HepG2 (cell line): ENCODE results near the gene STK38L. TPM values are rescaled to one million over a fixed set of nuclear protein-coding genes. Genes with fewer than 3 reads are reported as not detected.
A peak's percentile ranks its signal among the peaks of the same experiment; 100 is the strongest.

Experiments
- ATAD3A ChIP-seq: sonication (generic); formaldehyde crosslinking; IDR thresholded peaks from 2 replicates; pipeline ENCODE4 v1.4.0; 2020; ENCODE audit warnings: missing genetic modification reagents
- DMAP1 ChIP-seq: IDR thresholded peaks from 2 replicates; pipeline ENCODE4 v1.6.1; 2016
- HES4 ChIP-seq: sonication (generic); formaldehyde crosslinking; IDR thresholded peaks from 2 replicates; pipeline ENCODE4 v1.9.0; 2021; ENCODE audit warnings: mild to moderate bottlenecking, missing genetic modification reagents, borderline replicate concordance
- JUND ChIP-seq: sonication (generic); formaldehyde crosslinking; IDR thresholded peaks from 2 replicates; pipeline ENCODE4 v1.8.0; 2022; ENCODE audit warnings: mild to moderate bottlenecking, missing genetic modification reagents
- KAT8 ChIP-seq: IDR thresholded peaks from 2 replicates; pipeline ENCODE4 v1.6.1; 2016; ENCODE audit warnings: missing genetic modification reagents, missing compliant biosample characterization
- KMT2A ChIP-seq: sonication (generic); formaldehyde crosslinking; IDR thresholded peaks from 2 replicates; pipeline ENCODE4 v1.4.0; 2020; ENCODE audit warnings: missing genetic modification reagents
- MBD4 ChIP-seq: IDR thresholded peaks from 2 replicates; pipeline ENCODE4 v1.6.1; 2012; ENCODE audit warnings: low read length, inconsistent platforms, borderline replicate concordance
- MXD1 ChIP-seq: sonication (generic); formaldehyde crosslinking; IDR thresholded peaks from 2 replicates; pipeline ENCODE4 v1.4.0; 2020; ENCODE audit warnings: mild to moderate bottlenecking, missing genetic modification reagents
- PCBP1 ChIP-seq: fragments of 200-400 bp; formaldehyde crosslinking; IDR thresholded peaks from 2 replicates; pipeline ENCODE4 v1.6.1; 2017; ENCODE audit warnings: mild to moderate bottlenecking, low read depth, low read length, borderline replicate concordance
- POGZ ChIP-seq: sonication (generic); formaldehyde crosslinking; IDR thresholded peaks from 2 replicates; pipeline ENCODE4 v1.4.0; 2020; ENCODE audit warnings: mild to moderate bottlenecking, missing genetic modification reagents
- POLR2AphosphoS2 ChIP-seq: IDR thresholded peaks from 2 replicates; pipeline ENCODE4 v1.6.1; 2011; ENCODE audit warnings: low read depth, low read length, improper control_type of control experiment
- SALL2 ChIP-seq: sonication (generic); formaldehyde crosslinking; IDR thresholded peaks from 2 replicates; pipeline ENCODE4 v1.8.1; 2023; ENCODE audit warnings: mild to moderate bottlenecking, missing genetic modification reagents, inconsistent platforms
- SKI ChIP-seq: fragments of 450-650 bp; IDR thresholded peaks from one replicate; pipeline ENCODE4 v1.6.1; 2018; ENCODE audit warnings: mild to moderate bottlenecking; ENCODE audit not compliant: partially characterized antibody
- TCF7 ChIP-seq: sonication (generic); IDR thresholded peaks from 2 replicates; pipeline ENCODE4 v1.6.1; 2016; ENCODE audit warnings: antibody characterized with exemption, low read depth
- ZNF446 ChIP-seq: sonication (generic); formaldehyde crosslinking; IDR thresholded peaks from 2 replicates; pipeline ENCODE4 v1.5.0; 2020; ENCODE audit warnings: mild to moderate bottlenecking, missing genetic modification reagents
- ZNF558 ChIP-seq: sonication (generic); formaldehyde crosslinking; IDR thresholded peaks from 2 replicates; pipeline ENCODE4 v1.9.0; 2022; ENCODE audit warnings: mild to moderate bottlenecking, missing genetic modification reagents, borderline replicate concordance
- ZNF614 ChIP-seq: IDR thresholded peaks from 2 replicates; pipeline ENCODE4 v1.6.1; 2018; ENCODE audit warnings: missing biosample characterization, missing genetic modification reagents, inconsistent platforms, borderline replicate concordance
- ZNF616 ChIP-seq: sonication (generic); formaldehyde crosslinking; IDR thresholded peaks from 2 replicates; pipeline ENCODE4 v1.5.0; 2020; ENCODE audit warnings: low read depth, mild to moderate bottlenecking, missing genetic modification reagents
- polyA plus RNA-seq, 8 experiments: library from polyadenylated mRNA; depleted of rRNA in 3 of 8; stranded (reverse) in 7 of 8; unstranded in 1 of 8; fragments of >200 nt; fragmentation: Illumina TruSeq in 4 of 8; extraction: Trizol in 4 of 8; gene quantifications; 2 replicates each; pipeline versions ENCODE4 v1.2.1 to v1.2.3, GENCODE V29; 2011 to 2016; ENCODE audit warnings: low read depth in 4 of 8, missing spikeins in 1 of 8, mixed read lengths in 1 of 8; ENCODE audit not compliant: insufficient read depth in 1 of 8
- total RNA-seq, 5 experiments: library from RNA; depleted of rRNA; stranded (reverse); fragments of >200 nt; fragmentation: Illumina TruSeq; extraction: Trizol; gene quantifications; 2 replicates each; pipeline ENCODE4 v1.2.3, GENCODE V29; 2016; ENCODE audit warnings: low read depth in 1 of 5
- TF ChIP-seq, protein P1 (sequence below): sonication (generic); formaldehyde crosslinking; IDR thresholded peaks from 2 replicates; pipeline ENCODE4 v1.4.0; 2020; ENCODE audit warnings: missing genetic modification reagents, borderline replicate concordance
- TF ChIP-seq, protein P2 (sequence below): sonication (generic); formaldehyde crosslinking; IDR thresholded peaks from 2 replicates; pipeline ENCODE4 v1.4.0; 2020; ENCODE audit warnings: mild to moderate bottlenecking, missing genetic modification reagents, borderline replicate concordance

The STK38L gene
- total and polyA plus RNA-seq, 2 of the 13 experiments (the other 11 are each of a cell fraction or from before 2014, with no cell fraction given): 6.1 to 26.4 TPM

- TF ChIP-seq MXD1 (no peak; the same call in 1 of the 2 replicates), TCF7 (no peak), DMAP1 (CRISPR knock-in tag) (peak; percentile 92), SALL2 (CRISPR knock-in tag) (no peak), ZNF616 (no peak), KMT2A (CRISPR knock-in tag) (no peak; the same call in 1 of the 2 replicates), ZNF446 (peak; percentile 63; the same call in 1 of the 2 replicates), ZNF614 (CRISPR knock-in tag) (no peak; the same call in 1 of the 2 replicates), POGZ (CRISPR knock-in tag) (peak; percentile 90), POLR2AphosphoS2 (0 out of 2 replicates have a peak, but pooled peaks have one; percentile 33), ZNF558 (CRISPR knock-in tag) (0 out of 2 replicates have a peak, but pooled peaks have one; percentile 43), JUND (CRISPR knock-in tag) (no peak), PCBP1 (no peak), HES4 (peak; percentile 76), KAT8 (CRISPR knock-in tag) (peak; percentile 72; the same call in 1 of the 2 replicates), SKI (peak; percentile 67), MBD4 (no peak), ATAD3A (CRISPR knock-in tag) (no peak)
- TF ChIP-seq, protein P1, sequence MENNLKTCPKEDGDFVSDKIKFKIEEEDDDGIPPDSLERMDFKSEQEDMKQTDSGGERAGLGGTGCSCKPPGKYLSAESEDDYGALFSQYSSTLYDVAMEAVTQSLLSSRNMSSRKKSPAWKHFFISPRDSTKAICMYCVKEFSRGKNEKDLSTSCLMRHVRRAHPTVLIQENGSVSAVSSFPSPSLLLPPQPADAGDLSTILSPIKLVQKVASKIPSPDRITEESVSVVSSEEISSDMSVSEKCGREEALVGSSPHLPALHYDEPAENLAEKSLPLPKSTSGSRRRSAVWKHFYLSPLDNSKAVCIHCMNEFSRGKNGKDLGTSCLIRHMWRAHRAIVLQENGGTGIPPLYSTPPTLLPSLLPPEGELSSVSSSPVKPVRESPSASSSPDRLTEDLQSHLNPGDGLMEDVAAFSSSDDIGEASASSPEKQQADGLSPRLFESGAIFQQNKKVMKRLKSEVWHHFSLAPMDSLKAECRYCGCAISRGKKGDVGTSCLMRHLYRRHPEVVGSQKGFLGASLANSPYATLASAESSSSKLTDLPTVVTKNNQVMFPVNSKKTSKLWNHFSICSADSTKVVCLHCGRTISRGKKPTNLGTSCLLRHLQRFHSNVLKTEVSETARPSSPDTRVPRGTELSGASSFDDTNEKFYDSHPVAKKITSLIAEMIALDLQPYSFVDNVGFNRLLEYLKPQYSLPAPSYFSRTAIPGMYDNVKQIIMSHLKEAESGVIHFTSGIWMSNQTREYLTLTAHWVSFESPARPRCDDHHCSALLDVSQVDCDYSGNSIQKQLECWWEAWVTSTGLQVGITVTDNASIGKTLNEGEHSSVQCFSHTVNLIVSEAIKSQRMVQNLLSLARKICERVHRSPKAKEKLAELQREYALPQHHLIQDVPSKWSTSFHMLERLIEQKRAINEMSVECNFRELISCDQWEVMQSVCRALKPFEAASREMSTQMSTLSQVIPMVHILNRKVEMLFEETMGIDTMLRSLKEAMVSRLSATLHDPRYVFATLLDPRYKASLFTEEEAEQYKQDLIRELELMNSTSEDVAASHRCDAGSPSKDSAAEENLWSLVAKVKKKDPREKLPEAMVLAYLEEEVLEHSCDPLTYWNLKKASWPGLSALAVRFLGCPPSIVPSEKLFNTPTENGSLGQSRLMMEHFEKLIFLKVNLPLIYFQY (CRISPR knock-in tag): no peak
- TF ChIP-seq, protein P2, sequence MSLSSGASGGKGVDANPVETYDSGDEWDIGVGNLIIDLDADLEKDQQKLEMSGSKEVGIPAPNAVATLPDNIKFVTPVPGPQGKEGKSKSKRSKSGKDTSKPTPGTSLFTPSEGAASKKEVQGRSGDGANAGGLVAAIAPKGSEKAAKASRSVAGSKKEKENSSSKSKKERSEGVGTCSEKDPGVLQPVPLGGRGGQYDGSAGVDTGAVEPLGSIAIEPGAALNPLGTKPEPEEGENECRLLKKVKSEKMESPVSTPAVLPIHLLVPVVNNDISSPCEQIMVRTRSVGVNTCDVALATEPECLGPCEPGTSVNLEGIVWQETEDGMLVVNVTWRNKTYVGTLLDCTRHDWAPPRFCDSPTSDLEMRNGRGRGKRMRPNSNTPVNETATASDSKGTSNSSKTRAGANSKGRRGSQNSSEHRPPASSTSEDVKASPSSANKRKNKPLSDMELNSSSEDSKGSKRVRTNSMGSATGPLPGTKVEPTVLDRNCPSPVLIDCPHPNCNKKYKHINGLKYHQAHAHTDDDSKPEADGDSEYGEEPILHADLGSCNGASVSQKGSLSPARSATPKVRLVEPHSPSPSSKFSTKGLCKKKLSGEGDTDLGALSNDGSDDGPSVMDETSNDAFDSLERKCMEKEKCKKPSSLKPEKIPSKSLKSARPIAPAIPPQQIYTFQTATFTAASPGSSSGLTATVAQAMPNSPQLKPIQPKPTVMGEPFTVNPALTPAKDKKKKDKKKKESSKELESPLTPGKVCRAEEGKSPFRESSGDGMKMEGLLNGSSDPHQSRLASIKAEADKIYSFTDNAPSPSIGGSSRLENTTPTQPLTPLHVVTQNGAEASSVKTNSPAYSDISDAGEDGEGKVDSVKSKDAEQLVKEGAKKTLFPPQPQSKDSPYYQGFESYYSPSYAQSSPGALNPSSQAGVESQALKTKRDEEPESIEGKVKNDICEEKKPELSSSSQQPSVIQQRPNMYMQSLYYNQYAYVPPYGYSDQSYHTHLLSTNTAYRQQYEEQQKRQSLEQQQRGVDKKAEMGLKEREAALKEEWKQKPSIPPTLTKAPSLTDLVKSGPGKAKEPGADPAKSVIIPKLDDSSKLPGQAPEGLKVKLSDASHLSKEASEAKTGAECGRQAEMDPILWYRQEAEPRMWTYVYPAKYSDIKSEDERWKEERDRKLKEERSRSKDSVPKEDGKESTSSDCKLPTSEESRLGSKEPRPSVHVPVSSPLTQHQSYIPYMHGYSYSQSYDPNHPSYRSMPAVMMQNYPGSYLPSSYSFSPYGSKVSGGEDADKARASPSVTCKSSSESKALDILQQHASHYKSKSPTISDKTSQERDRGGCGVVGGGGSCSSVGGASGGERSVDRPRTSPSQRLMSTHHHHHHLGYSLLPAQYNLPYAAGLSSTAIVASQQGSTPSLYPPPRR (CRISPR knock-in tag): peak; percentile 73
Measured at GRCh38 chr12:27213830-27214787, 30.0 kb upstream of the STK38L start (continued).
